RKO (cell line): ENCODE measurements around the gene CCDC83.
"Not testable (repeated sequence)": the region's sequence is repeated elsewhere in the genome, so short reads cannot be mapped to it uniquely, and the experiment has no call there.

ENCODE experiments used
- DNase-seq: peaks from one replicate; pipeline ENCODE4 v3.0.0-alpha.2; 2016; ENCODE audit warnings: low spot score

CCDC83 gene

GRCh38 chr11:85945296-85945695, 90.1 kb downstream of the CCDC83 start:
- no peak for DNase-seq

GRCh38 chr11:85945788-85946187, 90.6 kb downstream of the CCDC83 start:
- no peak for DNase-seq

GRCh38 chr11:85946221-85946620, 91.0 kb downstream of the CCDC83 start:
- DNase-seq = no peak

- peak; percentile 25 for DNase-seq
Observed at GRCh38 chr11:85947431-85948272, 92.5 kb downstream of the CCDC83 start.

GRCh38 chr11:85948884-85949283, 93.7 kb downstream of the CCDC83 start:
- no peak for DNase-seq

GRCh38 chr11:85949798-85950197, 94.6 kb downstream of the CCDC83 start:
- no peak for DNase-seq

- DNase-seq = no peak
Observed at GRCh38 chr11:85950317-85951048, 95.3 kb downstream of the CCDC83 start.

GRCh38 chr11:85951049-85951405, 95.8 kb downstream of the CCDC83 start:
- DNase-seq = no peak

GRCh38 chr11:85951428-85952107, 96.4 kb downstream of the CCDC83 start:
- no peak for DNase-seq

- not testable (repeated sequence) for DNase-seq
Observed at GRCh38 chr11:85952108-85952485, 96.9 kb downstream of the CCDC83 start.

GRCh38 chr11:85953491-85954143, 98.4 kb downstream of the CCDC83 start:
- no peak for DNase-seq

GRCh38 chr11:85955531-85955930, 100.3 kb downstream of the CCDC83 start:
- DNase-seq = no peak

GRCh38 chr11:85960678-85961077, 105.5 kb downstream of the CCDC83 start:
- DNase-seq = no peak

GRCh38 chr11:85961130-85961529, 105.9 kb downstream of the CCDC83 start:
- DNase-seq = no peak

- no peak for DNase-seq
Observed at GRCh38 chr11:85961930-85962363, 106.8 kb downstream of the CCDC83 start.

- no peak for DNase-seq
Observed at GRCh38 chr11:85965202-85965601, 110.0 kb downstream of the CCDC83 start.

- DNase-seq = no peak
Observed at GRCh38 chr11:85967457-85967856, 112.3 kb downstream of the CCDC83 start.
